ENCODE results near the gene LKAAEAR1.

Gene LKAAEAR1

DNA sequence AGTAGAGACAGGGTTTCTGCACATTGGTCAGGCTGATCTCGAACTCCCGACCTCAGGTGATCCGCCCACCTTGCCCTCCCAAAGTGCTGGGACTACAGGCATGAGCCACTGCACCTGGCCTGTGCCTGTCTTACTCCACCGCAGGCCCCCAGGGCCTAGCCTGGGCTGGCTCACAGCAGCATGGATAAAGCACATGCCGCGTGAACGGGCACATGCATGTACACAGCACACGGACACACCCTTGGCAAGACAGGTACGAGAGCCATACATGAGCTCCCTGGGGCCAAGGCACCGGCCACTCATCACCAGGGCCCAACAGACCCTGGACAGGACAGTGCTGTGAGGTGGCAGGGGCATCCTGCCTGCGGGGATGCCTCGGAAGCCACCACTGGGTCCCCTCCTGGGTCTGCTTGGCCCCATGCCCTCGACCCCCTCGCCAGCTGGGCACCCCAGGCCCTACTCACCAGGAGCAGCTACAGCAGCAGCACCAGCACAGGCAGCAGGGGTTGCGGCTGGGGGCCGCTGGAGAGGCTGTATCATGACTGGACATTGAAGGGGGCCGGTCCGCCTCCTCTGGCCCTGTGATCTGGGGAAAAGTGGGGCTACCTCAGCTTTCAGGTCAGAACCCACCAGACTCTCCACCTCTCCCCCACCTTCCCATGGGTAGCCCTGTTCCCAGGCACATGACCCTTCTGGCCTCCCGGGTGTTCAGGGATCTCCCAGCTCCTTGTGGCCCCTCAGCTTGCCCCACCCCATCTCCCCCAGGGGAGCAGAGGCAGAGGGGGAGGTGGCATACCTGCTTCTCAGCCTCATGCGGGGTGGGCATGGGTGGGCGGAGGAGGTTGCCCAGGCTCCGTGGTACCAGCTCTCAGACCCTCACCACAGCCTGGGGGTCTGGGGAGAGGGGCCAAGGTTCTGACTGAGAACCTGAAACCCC is 7.9 kb downstream of the LKAAEAR1 start:
- Histone ChIP-seq H3K79me2 (no peaks in the 10 kb centered on the region), H3K36me3 (ENCODE audit: control insufficient read depth, insufficient read depth, low read length) (no peaks in the 10 kb centered on the region), H2AFZ (no peak overlapping the region), H3K9me3 (ENCODE audit: control insufficient read depth, low read length) (no peaks in the 10 kb centered on the region), H3K27me3 (ENCODE audit: control insufficient read depth, insufficient read depth, low read length) (no peaks in the 10 kb centered on the region), H3K4me2 (ENCODE audit: low read length) (no peak overlapping the region), H3K27ac (no peak overlapping the region), H3K4me1 (peaks cover 9% of the 10 kb centered on the region), H3K4me3 (ENCODE audit: low read depth, low read length) (no peak overlapping the region), H3K9ac (no peak overlapping the region)
- TF ChIP-seq CTCF (IDR thresholded peaks at IDR 0.05): no peak

DNA sequence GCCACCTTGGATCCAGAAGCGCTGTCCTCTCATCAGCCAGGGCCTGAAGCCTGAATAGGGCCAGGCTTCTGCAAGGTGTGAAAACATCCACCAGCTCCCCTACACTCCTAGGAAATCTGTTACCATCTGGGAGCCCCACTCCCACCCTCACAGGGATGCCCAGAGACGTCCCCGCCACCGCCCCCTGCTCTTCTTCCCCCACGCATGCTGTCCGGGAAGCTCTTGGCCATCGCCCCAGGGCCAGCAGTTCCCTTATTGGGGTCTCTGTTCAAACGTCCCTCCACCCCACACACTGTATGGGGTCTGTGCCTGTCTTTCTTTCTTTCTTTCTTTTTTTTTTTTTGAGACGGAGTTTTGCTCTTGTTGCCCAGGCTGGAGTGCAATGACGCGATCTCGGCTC is 8.6 kb downstream of the LKAAEAR1 start:
- no peak overlapping the region for H3K4me2 ChIP-seq (ENCODE audit: low read length)
- no peaks in the 10 kb centered on the region for H3K9me3 ChIP-seq (ENCODE audit: control insufficient read depth, low read length)
- H3K9ac ChIP-seq: no peak overlapping the region
- H3K4me3 ChIP-seq (ENCODE audit: low read depth, low read length): no peak overlapping the region
- no peaks in the 10 kb centered on the region for H3K79me2 ChIP-seq
- H3K27me3 ChIP-seq (ENCODE audit: control insufficient read depth, insufficient read depth, low read length): no peaks in the 10 kb centered on the region
- no peak overlapping the region for H2AFZ ChIP-seq
- no peaks in the 10 kb centered on the region for H3K36me3 ChIP-seq (ENCODE audit: control insufficient read depth, insufficient read depth, low read length)
- TF ChIP-seq CTCF (IDR thresholded peaks at IDR 0.05): no peak
- H3K27ac ChIP-seq: no peak overlapping the region
- peaks cover 9% of the 10 kb centered on the region for H3K4me1 ChIP-seq

DNA sequence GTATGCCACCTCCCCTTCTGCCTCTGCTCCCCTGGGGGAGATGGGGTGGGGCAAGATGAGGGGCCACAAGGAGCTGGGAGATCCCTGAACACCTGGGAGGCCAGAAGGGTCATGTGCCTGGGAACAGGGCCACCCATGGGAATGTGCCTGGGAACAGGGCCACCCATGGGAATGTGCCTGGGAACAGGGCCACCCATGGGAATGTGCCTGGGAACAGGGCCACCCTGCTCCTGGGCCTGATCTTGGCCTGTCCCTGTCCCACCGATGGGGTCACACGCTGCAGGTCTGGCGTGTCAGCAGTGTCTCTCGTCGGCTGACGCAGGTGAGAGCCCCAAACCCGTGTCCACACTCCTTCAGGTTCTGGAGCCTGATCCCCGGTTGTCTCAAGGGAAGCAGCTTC is 9.2 kb downstream of the LKAAEAR1 start:
- H3K4me3 ChIP-seq (ENCODE audit: low read depth, low read length): no peak overlapping the region

DNA sequence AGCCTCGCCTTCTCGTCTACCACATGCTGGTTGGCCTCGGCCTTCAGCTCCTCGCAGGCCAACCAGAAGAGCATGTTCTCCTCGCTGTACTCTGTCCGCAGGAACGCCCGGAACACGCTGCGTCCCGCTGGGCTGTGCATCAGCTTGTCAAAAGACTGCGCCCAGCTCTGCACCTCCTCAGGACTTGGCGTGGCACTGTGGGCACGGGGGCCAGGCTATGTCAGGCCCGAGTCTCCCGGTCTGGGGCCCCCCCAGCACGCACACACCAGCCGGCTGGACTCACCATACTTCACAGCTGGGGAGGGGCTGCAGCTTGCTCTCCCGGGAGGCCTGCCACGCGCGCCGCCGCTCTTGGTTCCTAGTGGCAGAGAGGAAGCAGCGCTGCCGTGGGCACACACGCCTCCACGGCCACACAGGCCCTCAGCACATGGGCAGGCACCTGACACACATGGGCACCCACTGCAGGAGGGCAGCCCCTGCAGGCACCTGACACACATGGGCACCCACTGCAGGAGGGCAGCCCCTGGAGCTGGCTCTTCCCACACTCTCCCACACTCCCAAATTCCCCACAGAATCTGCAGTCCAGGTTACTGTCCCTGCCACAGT is 9.9 kb downstream of the LKAAEAR1 start:
- peaks cover 8% of the 10 kb centered on the region for H3K4me1 ChIP-seq
- no peak overlapping the region for H3K4me3 ChIP-seq (ENCODE audit: low read depth, low read length)
- H3K27ac ChIP-seq: no peak overlapping the region
- H3K79me2 ChIP-seq: no peaks in the 10 kb centered on the region
- no peaks in the 10 kb centered on the region for H3K27me3 ChIP-seq (ENCODE audit: control insufficient read depth, insufficient read depth, low read length)
- no peak overlapping the region for H3K4me2 ChIP-seq (ENCODE audit: low read length)
- no peak overlapping the region for H2AFZ ChIP-seq
- no peak for TF ChIP-seq CTCF (IDR thresholded peaks at IDR 0.05)
- no peaks in the 10 kb centered on the region for H3K9me3 ChIP-seq (ENCODE audit: control insufficient read depth, low read length)
- H3K36me3 ChIP-seq (ENCODE audit: control insufficient read depth, insufficient read depth, low read length): no peaks in the 10 kb centered on the region
- H3K9ac ChIP-seq: no peak overlapping the region

More for the DNA sequence above, 9.2 kb downstream of the LKAAEAR1 start:
- Histone ChIP-seq H3K79me2 (no peaks in the 10 kb centered on the region), H3K4me2 (ENCODE audit: low read length) (no peak overlapping the region), H3K4me1 (peaks cover 9% of the 10 kb centered on the region), H3K27me3 (ENCODE audit: control insufficient read depth, insufficient read depth, low read length) (no peaks in the 10 kb centered on the region), H2AFZ (no peak overlapping the region), H3K36me3 (ENCODE audit: control insufficient read depth, insufficient read depth, low read length) (no peaks in the 10 kb centered on the region), H3K27ac (no peak overlapping the region), H3K9me3 (ENCODE audit: control insufficient read depth, low read length) (no peaks in the 10 kb centered on the region), H3K9ac (no peak overlapping the region)
- no peak for TF ChIP-seq CTCF (IDR thresholded peaks at IDR 0.05)
